Stimulated activated CD4-positive, alpha-beta T cell treated with anti-CD3 and anti-CD28 coated beads, Interleukin-1b, Interleukin-23, amount 100 ng/mL, for 24 hours (primary cell): ENCODE measurements around the gene ACYP2.

ENCODE experiments used
- DNase-seq, 4 experiments: peaks; one replicate each; pipeline ENCODE4 v3.0.0-alpha.2; 2020; ENCODE audit warnings: low read depth in 4 of 4, low spot score in 1 of 4

Gene ACYP2

GRCh38 chr2:54212456-54212855 is 97.0 kb downstream of the ACYP2 start:
- DNase-seq: no peak

- DNase-seq: no peak
Measured at GRCh38 chr2:54213082-54213481, 97.7 kb downstream of the ACYP2 start.

GRCh38 chr2:54224997-54225396 is 109.6 kb downstream of the ACYP2 start:
- no peak for DNase-seq

- DNase-seq: no peak
Measured at GRCh38 chr2:54226260-54226659, 110.8 kb downstream of the ACYP2 start.

- no peak for DNase-seq
Measured at GRCh38 chr2:54227798-54228197, 112.4 kb downstream of the ACYP2 start.

GRCh38 chr2:54228945-54229344 is 113.5 kb downstream of the ACYP2 start:
- no peak for DNase-seq

GRCh38 chr2:54233832-54234649 is 118.6 kb downstream of the ACYP2 start:
- DNase-seq: no peak

- DNase-seq: no peak
Measured at GRCh38 chr2:54237428-54237827, 122.0 kb downstream of the ACYP2 start.

GRCh38 chr2:54239427-54239826 is 124.0 kb downstream of the ACYP2 start:
- DNase-seq: no peak

GRCh38 chr2:54240515-54241469 is 125.4 kb downstream of the ACYP2 start:
- no peak for DNase-seq

GRCh38 chr2:54247115-54247514 is 131.7 kb downstream of the ACYP2 start:
- no peak for DNase-seq

- DNase-seq: no peak
Measured at GRCh38 chr2:54249629-54250028, 134.2 kb downstream of the ACYP2 start.

GRCh38 chr2:54254180-54254579 is 138.8 kb downstream of the ACYP2 start:
- DNase-seq: no peak

GRCh38 chr2:54255230-54256090 is 140.0 kb downstream of the ACYP2 start:
- DNase-seq: no peak

GRCh38 chr2:54256091-54256694 is 140.8 kb downstream of the ACYP2 start, which contains the start of gene TSPYL6:
Gene TSPYL6, minus strand, starts transcription at chr2:54256229. Its CDS starts 78 bp downstream, at chr2:54256151.
- no peak for DNase-seq

- no peak for DNase-seq
Measured at GRCh38 chr2:54258166-54258565, 142.8 kb downstream of the ACYP2 start.

- DNase-seq: no peak
Measured at GRCh38 chr2:54259413-54260240, 144.2 kb downstream of the ACYP2 start.

GRCh38 chr2:54260241-54260595 is 144.8 kb downstream of the ACYP2 start:
- DNase-seq: no peak

GRCh38 chr2:54261537-54261936 is 146.1 kb downstream of the ACYP2 start:
- DNase-seq: no peak
